Mammary epithelial cell (primary cell): ENCODE results near the gene PDIA4.
"Not testable (repeated sequence)": the region's sequence is repeated elsewhere in the genome, so short reads cannot be mapped to it uniquely, and the experiment has no call there.

Experiments used
- CTCF ChIP-seq, 2 donors: IDR thresholded peaks in 1 of 2; conservative IDR thresholded peaks in 1 of 2; 2 replicates each; pipeline ENCODE4 v1.5.1; 2011 to 2012; ENCODE audit warnings: inconsistent platforms in 2 of 2, low read length in 2 of 2, mild to moderate bottlenecking in 2 of 2, control low read depth in 1 of 2, low read depth in 1 of 2; ENCODE audit not compliant: insufficient read depth in 1 of 2; ENCODE audit errors: extremely low read depth in 1 of 2
- EZH2 ChIP-seq: IDR thresholded peaks from 2 replicates; pipeline ENCODE4 v1.6.1; 2012; ENCODE audit warnings: low read length, inconsistent platforms, borderline replicate concordance

- not testable (repeated sequence) for TF ChIP-seq CTCF (conservative IDR thresholded peaks at IDR 0.05 in 1 of 2, IDR thresholded peaks at IDR 0.05 in 1 of 2; ENCODE audit: extremely low read depth in 1 of 2, insufficient read depth in 1 of 2, low read depth in 1 of 2, low read length in 2 of 2); EZH2
These were observed 34.1 kb upstream of the PDIA4 start for GRCh38 chr7:149062217-149062899.
